WERI-Rb-1 (cell line): ENCODE measurements around the gene PDE12.

Experiments
- DNase-seq: peaks from one replicate; pipeline ENCODE4 v3.0.0-alpha.2; 2020
- H3K27ac ChIP-seq: fragments of 250-450 bp; sonication (Bioruptor Pico); 2 replicates; pipeline ENCODE4 v1.5.1; 2020; ENCODE audit warnings: mild to moderate bottlenecking, moderate library complexity
- H3K27me3 ChIP-seq: fragments of 250-450 bp; sonication (Bioruptor Pico); 2 replicates; pipeline ENCODE4 v1.5.1; 2021; ENCODE audit warnings: mild to moderate bottlenecking, low read depth, moderate library complexity; ENCODE audit not compliant: insufficient read depth, severe bottlenecking
- H3K36me3 ChIP-seq: fragments of 250-450 bp; sonication (Bioruptor Pico); 2 replicates; pipeline ENCODE4 v1.5.1; 2020; ENCODE audit warnings: mild to moderate bottlenecking, moderate library complexity
- H3K4me3 ChIP-seq: 2 replicates; pipeline ENCODE4 v1.5.1; 2011; ENCODE audit warnings: low read depth, mild to moderate bottlenecking, control low read depth, low read length
- H3K9me3 ChIP-seq: fragments of 250-450 bp; sonication (Bioruptor Pico); 2 replicates; pipeline ENCODE4 v1.5.1; 2021; ENCODE audit warnings: mild to moderate bottlenecking, moderate library complexity; ENCODE audit not compliant: severe bottlenecking
- TF ChIP-seq, protein P1 (sequence below): IDR thresholded peaks from 2 replicates; pipeline ENCODE4 v1.5.1; 2011; ENCODE audit warnings: low read depth, mild to moderate bottlenecking, control low read depth, inconsistent platforms, low read length

The PDE12 gene

DNA sequence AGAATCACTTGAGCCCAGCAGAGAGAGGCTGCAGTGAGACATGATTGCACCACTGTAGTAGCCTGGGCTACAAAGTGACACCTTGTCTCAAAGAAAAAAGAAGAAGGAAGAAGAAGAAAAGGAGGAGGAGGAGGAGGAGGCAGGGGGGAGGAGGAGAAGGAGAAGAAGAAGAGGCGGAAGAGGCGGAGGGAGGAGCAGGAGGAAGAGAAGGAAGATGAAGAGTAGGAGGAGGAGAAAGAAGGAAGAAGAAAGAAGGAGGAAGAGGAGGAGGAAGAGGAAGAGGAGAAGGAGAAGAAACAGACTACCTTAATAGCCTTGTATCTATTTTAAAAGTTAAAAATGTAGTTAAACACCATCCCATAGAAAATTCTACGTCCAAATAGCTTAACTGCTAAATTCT, 60.2 kb downstream of the PDE12 start:
- DNase-seq: no peak

More for the DNA sequence above, 60.2 kb downstream of the PDE12 start:
- Histone ChIP-seq H3K4me3 (no peak overlapping the region), H3K36me3 (no peaks in the 10 kb centered on the region), H3K27me3 (no peaks in the 10 kb centered on the region), H3K27ac (no peak overlapping the region), H3K9me3 (no peaks in the 10 kb centered on the region)
- TF ChIP-seq, protein P1, sequence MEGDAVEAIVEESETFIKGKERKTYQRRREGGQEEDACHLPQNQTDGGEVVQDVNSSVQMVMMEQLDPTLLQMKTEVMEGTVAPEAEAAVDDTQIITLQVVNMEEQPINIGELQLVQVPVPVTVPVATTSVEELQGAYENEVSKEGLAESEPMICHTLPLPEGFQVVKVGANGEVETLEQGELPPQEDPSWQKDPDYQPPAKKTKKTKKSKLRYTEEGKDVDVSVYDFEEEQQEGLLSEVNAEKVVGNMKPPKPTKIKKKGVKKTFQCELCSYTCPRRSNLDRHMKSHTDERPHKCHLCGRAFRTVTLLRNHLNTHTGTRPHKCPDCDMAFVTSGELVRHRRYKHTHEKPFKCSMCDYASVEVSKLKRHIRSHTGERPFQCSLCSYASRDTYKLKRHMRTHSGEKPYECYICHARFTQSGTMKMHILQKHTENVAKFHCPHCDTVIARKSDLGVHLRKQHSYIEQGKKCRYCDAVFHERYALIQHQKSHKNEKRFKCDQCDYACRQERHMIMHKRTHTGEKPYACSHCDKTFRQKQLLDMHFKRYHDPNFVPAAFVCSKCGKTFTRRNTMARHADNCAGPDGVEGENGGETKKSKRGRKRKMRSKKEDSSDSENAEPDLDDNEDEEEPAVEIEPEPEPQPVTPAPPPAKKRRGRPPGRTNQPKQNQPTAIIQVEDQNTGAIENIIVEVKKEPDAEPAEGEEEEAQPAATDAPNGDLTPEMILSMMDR: no peak
